Effector CD4-positive, alpha-beta T cell (primary cell): Measurements from ENCODE around the gene IPO13.

ENCODE experiments used
- DNase-seq: peaks from one replicate; pipeline ENCODE4 v3.0.0-alpha.2; 2020

The IPO13 gene

DNA sequence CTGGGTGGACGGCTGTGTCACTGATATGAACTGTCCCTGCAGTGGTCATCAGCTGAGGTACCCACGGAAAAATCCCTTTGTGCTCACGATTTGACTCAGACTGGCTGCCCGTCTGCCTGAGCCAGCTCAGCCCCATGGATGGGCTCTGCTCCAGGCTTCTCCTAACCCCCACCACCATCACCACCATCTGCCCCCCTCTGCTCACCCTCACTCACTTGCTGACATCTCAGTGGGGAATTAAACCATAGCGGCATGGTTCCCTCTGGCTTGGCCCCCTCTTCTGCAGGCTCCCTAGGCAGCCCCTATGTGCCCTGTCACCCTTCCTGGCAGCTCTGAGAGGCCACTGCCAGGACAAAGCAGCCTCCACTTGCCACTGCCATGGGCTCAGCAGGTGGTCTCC lies 67.2 kb downstream of the IPO13 start:
- DNase-seq: no peak

- no peak for DNase-seq
Measured at GRCh38 chr1:44014365-44015104, 67.8 kb downstream of the IPO13 start.

DNA sequence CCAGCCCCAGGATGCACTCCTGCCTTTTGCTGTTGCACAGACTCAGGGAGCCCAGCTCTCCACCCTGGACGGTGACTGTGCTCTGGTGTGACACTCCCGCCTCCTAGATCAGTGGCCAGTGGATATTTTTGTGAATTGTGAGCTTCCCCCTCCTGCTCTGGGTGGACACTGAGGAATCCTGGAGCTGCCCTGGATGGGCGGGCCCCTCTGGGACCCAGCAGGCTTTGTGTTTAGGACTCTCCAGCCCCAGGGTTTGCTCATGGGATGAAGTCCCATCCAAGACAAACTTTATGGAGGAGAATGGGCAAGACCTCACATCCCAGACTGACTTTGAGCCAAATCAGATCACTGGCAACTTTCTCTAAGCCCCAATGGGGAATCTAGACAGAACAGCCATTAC lies 68.5 kb downstream of the IPO13 start:
- no peak for DNase-seq

DNA sequence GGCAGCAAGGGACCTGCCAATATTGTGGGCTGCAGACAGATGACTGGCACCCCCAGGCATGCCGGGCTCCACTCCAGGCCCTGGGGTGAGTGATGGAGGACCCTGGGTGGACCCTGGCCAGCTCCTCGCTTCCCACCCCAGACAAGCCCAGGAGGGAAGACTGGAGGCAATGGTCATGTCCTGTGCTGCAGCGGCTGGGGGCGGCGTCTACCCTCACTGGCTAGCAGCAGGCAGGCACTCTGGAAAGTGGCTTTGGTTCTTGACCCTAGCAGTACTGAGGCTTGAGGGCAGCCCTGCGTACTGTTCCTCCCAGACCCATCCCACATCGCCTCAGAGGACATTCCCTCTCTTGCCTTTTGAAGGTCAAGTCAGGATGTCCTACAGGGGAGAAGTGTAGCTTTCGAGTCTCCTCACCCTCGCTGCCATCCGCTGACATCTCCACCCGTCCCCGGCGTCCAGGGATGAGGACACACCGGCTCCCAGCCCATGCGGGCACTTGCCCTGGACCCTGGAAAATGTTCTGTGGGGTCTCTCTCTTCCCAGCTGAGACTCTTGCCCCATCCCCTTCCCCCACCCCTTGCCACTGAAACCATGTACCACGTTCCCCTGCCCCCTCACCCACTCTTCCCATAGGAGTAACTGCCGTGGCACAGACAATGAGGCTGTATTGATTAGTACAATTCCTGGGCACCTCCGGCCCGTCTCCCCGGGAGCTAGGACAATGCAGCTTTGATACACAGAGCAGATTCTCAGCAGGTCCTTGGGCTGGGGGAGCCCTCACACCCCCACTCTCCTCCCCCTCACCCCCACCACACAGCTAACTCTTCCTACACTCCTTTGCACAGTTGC lies 69.5 kb downstream of the IPO13 start:
- no peak for DNase-seq

DNA sequence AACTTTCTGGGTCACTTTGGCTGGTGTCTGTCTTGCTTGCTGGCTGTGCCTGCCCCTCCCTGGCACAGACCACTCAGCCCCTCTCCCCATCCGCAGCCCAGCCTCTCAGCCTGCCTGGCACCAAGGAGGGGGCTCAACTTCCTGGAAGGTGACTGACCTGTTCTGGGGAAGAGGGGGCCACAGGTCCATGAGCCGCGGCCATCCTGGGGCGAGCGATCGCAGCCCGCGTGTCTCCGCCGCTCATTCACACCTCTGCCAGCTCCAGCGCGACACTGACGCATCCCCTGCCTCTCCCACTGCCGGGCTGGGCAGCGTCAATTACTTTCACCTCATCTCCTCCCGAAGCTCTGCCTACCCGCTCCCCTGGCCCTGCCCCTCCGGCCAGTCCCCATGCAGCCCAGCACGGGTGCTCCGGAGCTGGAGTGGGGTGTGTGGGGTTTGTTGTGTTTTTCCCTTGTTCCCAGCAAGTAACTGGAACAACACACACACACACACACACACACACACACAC lies 70.2 kb downstream of the IPO13 start:
- DNase-seq: no peak
